GM21786 (cell line): ENCODE data around the gene UGGT2.
"Not testable (repeated sequence)": the region's sequence is repeated elsewhere in the genome, so short reads cannot be mapped to it uniquely, and the experiment has no call there.

Experiments used
- ATAC-seq: cut with Tn5 transposase; IDR thresholded peaks from one replicate; pipeline ENCODE4 v1.9.1; 2021; ENCODE audit not compliant: unreplicated experiment

Gene UGGT2

DNA sequence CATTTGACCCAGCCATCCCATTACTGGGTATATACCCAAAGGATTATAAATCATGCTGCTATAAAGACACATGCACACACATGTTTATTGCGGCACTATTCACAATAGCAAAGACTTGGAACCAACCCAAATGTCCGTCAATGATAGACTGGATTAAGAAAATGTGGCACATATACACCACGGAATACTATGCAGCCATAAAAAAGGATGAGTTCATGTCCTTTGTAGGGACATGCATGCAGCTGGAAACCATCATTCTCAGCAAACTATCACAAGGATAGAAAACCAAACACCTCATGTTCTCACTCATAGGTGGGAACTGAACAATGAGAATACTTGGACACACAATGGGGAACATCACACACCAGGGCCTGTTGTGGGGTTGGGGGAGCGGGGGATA lies 2.2 kb downstream of the UGGT2 start:
- ATAC-seq, result not testable (repeated sequence)

GRCh38 chr13:96046449-96047126 lies 6.6 kb downstream of the UGGT2 start:
- ATAC-seq, result not testable (repeated sequence)

- no peak for ATAC-seq
Measured at GRCh38 chr13:96044238-96044637, 9.0 kb downstream of the UGGT2 start.

DNA sequence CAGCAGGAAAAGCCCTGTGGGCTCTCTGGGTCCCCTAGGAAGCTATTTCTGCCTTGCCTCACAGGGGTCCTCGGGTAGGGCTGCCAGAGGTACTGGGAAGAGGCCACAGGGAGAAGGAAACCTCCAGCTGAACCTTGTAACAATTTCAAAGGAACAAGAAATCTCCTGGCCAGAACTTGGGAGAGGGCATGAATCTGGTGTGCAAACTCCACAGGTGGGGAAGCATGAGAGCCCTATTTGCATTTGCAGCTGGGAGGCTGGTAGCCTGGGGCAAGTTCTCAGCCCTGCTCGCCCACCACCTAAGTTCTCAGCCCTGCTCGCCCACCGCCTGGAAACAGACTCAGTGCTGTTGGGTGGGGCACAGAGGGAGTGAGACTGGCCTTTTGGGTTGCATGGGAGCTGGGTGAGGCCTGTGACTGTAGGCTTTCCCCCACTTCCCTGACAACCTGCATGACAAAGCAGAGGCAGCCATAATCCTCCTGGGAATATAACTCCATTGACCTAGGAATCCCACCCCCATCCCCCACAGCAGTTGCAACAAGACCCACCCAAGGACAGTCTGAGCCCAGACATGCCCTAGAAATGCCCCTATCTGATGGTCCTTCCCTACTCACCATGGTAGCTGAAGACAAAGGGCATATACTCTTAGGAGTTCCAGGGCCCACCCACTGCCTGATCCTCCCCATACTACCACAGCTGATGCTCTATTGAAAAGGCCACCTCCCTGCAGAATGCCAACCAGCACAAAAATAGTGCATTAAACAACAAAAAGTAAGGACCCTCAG lies 11.7 kb downstream of the UGGT2 start:
- ATAC-seq, result no peak

- no peak for ATAC-seq
Measured at GRCh38 chr13:96036515-96036914, 16.7 kb downstream of the UGGT2 start.

DNA sequence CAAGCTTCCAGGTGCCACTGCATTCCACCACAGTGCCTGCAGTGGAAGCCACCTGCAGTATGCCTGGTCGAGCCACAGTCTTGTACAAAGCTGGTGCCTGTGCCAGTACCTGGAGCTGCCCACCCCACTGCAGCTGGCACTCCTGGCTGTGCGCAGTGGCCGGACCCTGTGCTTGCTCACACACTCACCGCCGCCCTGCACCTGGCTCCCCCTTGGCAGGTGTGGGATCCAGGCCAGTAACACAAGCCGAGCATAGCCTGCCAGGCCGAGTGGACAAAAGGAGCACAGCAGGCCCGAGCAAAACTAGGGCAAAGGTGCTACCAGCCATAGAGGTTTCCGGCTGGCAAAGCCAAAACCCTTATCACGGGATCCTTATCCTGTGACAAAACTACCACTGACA lies 18.5 kb downstream of the UGGT2 start:
- no peak for ATAC-seq

DNA sequence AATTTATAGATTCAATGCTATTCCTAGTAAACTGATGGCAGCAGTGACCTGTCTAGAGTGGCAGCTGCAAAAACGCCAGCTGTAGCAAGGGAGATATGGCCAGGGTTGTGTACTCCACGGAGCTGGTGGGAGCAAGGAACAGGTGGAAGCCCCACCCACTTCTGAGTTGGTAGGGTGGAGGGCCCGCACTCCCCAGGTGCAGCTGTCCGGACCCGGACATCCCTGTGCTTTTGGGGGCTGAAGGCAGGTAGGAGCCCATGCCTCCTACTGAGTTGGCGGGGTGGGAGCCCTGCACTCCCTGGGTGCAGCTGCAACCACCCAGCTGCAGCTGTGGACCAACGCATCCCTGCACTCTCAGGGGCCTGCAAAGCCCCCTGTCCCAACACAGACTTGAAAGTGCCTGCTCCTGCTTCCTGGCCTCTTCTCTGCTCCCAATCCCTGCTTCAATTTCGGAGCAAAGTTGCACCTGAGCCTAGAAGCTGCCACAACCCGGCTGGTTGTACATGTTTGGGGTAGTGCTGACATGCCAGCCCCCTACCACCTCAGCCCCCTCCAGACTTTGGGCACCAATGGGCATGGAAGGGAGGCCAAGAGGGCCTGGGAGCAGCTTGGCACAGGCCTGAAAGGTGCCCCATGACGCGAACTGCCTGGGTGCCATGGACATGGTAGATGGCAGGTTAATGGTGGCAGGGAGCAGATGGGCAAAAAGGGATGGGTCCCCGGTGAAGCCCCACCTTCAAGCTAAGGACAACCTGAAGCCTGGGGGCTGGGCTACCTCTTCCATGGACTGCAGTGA lies 19.8 kb downstream of the UGGT2 start:
- no peak for ATAC-seq

DNA sequence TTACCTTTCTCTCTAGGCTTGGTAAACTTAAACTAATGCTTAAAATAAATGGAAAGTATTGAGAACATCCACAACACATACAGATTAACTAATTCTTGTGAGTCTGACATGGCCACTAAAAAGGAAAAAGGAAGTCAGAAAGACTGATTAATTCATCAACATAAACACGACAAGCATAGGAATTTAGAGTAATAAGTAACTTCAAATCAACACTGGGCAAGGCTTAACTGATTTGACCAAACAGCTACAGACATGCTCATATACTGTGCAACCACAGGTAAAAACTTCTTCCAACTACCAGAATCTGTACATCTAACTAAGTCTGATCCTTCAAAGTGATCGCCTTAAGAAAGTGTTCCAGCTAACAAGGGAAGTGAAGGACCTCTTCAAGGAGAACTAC lies 20.5 kb downstream of the UGGT2 start:
- peak; percentile 57 for ATAC-seq

GRCh38 chr13:96029002-96029401 lies 24.2 kb downstream of the UGGT2 start:
- no peak for ATAC-seq

DNA sequence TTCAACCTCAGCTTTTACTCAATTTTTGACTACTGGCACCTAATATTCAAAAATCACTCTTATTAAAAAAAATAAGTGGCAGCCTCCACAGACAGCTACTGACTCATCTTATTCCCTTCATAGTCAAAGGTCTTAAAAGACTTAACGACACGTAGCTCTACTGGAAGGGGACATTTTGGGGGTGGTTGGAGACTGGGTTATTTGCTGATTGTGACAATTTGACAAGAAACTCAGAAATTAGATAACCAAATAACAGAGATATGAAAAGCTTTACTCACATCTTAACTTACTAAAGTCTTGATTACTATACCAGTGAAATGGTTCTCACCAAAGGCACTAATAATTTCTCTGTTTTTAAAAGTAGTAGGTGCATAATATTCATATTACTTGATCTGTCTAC lies 25.7 kb downstream of the UGGT2 start:
- ATAC-seq, result no peak

DNA sequence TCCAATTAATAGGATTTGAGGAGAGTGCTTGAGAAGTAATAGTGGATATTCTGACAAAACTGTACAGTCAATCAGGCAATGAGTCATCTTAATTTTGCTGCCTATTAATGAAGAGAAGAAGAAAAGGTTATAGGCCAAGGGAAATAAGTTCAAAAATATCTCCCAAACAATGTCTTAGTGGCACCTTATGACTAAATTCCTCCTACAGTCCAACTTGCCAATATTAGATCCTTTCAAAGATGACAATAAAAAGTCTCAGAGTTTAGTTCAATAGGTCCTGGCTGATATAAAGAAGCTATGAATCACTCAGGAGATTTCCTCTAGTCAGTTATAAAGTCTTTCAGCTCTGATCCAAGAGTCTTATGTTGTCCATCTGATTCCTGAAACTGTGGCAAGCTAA lies 27.9 kb downstream of the UGGT2 start:
- no peak for ATAC-seq

DNA sequence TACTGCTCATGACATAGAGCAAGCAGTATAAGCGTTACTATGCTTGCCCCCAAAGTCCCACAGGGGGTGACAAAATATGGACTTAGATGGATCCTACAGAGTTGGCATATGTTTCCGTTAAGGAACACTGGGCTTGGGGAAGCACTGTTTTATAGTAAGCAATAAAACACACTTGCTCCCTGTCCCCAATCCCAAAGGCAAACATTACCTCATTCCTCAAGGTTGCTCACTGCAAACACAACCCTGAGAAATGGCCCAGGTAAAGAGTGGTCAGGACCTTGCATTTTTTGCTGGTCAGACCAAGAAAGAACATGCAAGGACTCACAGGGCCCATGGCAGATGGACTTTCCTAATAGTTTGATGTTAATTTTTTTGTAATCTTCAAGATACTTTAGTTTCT lies 32.3 kb downstream of the UGGT2 start:
- ATAC-seq, result no peak

DNA sequence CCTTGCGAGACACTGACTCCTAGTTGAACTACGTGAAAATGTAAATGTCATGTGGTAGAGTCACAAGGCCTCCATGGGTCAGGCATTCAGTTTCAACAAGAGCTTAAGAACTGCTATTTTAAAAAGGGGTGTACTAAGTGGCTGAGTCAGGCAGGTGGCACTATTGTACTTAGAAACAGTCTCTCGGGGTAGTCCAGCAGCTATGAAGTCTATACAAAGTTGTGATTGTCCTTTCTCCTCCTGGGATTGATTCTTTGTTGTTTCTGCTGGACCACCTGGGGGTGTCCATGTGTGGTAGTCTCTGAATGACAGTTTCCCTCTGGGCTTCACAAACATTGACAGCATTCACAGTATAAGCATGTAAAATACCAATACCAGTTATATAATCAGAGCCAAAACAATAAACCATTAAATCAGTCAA lies 33.0 kb downstream of the UGGT2 start:
- peak; percentile 96 for ATAC-seq

DNA sequence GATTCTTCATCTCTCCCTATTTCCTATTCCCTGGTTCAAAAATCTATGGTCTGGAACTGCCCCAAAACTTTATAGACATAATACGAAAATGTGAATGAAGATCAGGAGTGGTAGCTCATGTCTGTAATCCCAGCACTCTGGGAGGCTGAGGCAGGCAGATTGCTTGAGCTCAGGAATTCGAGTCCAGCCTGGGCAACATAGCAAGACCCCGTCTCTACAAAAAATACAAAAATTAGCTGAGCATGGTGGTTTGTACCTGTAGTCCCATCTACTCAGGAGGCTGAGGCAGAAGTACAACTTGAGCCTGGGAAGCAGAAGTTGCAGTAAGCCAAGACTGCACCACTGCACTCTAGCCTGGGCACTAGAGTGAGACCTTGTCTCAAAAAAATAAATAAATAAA lies 35.1 kb downstream of the UGGT2 start:
- no peak for ATAC-seq

- ATAC-seq, result no peak
Measured at GRCh38 chr13:96011291-96011872, 41.8 kb downstream of the UGGT2 start.

- ATAC-seq, result no peak
Measured at GRCh38 chr13:96003304-96003703, 49.9 kb downstream of the UGGT2 start.

GRCh38 chr13:96002322-96003131 lies 50.7 kb downstream of the UGGT2 start:
- no peak for ATAC-seq

GRCh38 chr13:96000069-96000468 lies 53.1 kb downstream of the UGGT2 start:
- ATAC-seq, result no peak

DNA sequence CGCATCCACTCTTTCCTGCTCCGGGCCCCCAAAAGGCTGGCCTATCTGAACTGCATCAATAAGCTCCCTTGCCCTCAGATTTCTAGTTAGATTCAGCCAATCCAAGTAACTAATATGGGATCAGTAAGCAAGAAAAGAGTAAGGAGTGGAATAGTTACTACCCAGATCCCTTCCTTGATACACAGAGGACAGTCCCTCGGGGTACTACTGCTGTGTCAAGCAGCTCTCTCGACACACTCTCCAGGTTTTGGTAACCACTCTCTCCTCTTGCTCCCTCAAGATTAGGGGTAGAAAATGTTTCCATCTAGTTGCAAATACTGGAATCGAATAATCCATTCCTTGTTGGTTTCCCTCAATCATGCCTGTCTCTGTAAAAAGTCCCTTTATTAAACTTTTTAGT lies 65.4 kb downstream of the UGGT2 start:
- no peak for ATAC-seq

GRCh38 chr13:95982144-95982543 lies 71.1 kb downstream of the UGGT2 start:
- no peak for ATAC-seq

DNA sequence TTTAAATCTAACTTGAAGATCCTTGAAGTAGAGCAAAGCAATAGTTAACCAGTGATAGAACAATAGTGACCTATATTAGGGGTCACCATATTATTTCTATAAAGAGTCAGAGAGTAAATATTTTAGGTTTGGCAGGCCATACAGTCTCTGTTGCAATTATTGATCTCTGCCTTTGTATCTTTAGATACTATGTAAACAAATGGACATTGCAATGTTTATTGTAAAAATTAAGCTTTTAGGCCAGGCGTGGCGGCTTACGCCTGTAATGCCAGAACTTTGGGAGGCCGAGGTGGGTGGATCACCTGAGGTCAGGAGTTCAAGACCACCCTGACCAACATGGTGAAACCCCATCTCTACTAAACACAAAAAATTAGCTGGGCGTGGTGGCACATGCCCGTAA lies 80.5 kb downstream of the UGGT2 start:
- ATAC-seq, result not testable (repeated sequence)
